HG03575 (cell line): ENCODE measurements around the gene PROC.

ENCODE experiments used
- ATAC-seq: cut with Tn5 transposase; IDR thresholded peaks from one replicate; pipeline ENCODE4 v1.9.1; 2021; ENCODE audit not compliant: unreplicated experiment, insufficient number of reproducible peaks, low FRiP score; ENCODE audit errors: extremely low read depth

PROC gene

DNA sequence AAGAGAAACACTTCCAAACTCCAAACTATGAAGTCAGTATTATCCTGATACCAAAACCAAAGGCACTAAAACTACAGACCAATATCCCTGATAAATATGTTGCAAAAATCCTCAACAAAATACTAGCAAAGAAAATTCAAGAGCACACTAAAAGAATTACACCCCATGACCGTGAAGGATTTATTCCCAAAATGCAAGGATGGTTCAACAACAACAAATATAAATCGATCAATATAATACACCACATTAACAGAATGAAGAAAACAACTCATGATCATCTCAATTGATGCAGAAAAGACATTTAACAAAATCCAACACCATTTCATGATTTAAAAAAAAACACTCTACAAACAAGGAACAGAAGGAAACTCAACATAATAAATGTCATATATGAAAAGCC is 57.6 kb downstream of the PROC start:
- no peak for ATAC-seq
